Duodenal mucosa (tissue), 2 donors: Measurements from ENCODE around the gene HIBCH.

Experiments used
- H3K27ac ChIP-seq: one replicate; pipeline ENCODE4 v1.7.0; 2013; ENCODE audit warnings: low read depth, low read length
- H3K27me3 ChIP-seq, 2 donors: one replicate each; pipeline ENCODE4 v1.7.0; 2013; ENCODE audit warnings: low read length in 2 of 2, control low read depth in 1 of 2; ENCODE audit not compliant: insufficient read depth in 2 of 2, control insufficient read depth in 1 of 2
- H3K36me3 ChIP-seq, 2 donors: one replicate each; pipeline ENCODE4 v1.7.0; 2013; ENCODE audit warnings: low read length in 2 of 2, control low read depth in 1 of 2; ENCODE audit not compliant: insufficient read depth in 2 of 2, control insufficient read depth in 1 of 2
- H3K4me1 ChIP-seq, 2 donors: one replicate each; pipeline ENCODE4 v1.7.0; 2013; ENCODE audit warnings: low read length in 2 of 2, control low read depth in 1 of 2; ENCODE audit not compliant: insufficient read depth in 2 of 2, control insufficient read depth in 1 of 2
- H3K4me3 ChIP-seq, 2 donors: one replicate each; pipeline ENCODE4 v1.7.0; 2013; ENCODE audit warnings: low read length in 2 of 2, low read depth in 1 of 2
- H3K9ac ChIP-seq, 2 donors: one replicate each; pipeline ENCODE4 v1.7.0; 2013; ENCODE audit warnings: low read length in 2 of 2, low read depth in 1 of 2
- H3K9me3 ChIP-seq, 2 donors: one replicate each; pipeline ENCODE4 v1.7.0; 2013; ENCODE audit warnings: low read length in 2 of 2, control low read depth in 1 of 2; ENCODE audit not compliant: control insufficient read depth in 1 of 2

Gene HIBCH

DNA sequence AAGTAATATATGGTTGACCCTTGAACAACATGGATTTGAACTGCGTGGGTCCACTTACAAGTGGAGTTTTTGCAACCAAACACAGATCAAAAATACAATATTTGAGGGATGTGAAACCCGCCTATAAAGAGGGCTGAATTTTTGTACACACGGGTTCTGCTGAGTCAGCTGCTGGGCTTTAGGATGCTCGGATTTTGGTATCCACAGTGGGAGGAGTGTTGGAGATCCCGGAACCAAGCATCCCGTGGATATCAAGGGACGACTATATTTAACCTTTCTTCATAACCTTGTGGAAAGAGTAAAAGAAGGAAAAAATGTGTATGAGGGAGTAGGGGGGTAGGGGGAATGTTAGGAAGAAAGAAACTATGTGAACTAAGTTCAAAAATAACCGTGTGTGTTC, 13.8 kb upstream of the HIBCH start:
- Histone ChIP-seq H3K9ac (no peak overlapping the region), H3K4me1 (peaks cover 8 to 13% of the 10 kb centered on the region in 2 donors), H3K36me3 (no peaks in the 10 kb centered on the region), H3K9me3 (no peaks in the 10 kb centered on the region), H3K27me3 (no peaks in the 10 kb centered on the region), H3K4me3 (no peak overlapping the region), H3K27ac (no peak overlapping the region)

DNA sequence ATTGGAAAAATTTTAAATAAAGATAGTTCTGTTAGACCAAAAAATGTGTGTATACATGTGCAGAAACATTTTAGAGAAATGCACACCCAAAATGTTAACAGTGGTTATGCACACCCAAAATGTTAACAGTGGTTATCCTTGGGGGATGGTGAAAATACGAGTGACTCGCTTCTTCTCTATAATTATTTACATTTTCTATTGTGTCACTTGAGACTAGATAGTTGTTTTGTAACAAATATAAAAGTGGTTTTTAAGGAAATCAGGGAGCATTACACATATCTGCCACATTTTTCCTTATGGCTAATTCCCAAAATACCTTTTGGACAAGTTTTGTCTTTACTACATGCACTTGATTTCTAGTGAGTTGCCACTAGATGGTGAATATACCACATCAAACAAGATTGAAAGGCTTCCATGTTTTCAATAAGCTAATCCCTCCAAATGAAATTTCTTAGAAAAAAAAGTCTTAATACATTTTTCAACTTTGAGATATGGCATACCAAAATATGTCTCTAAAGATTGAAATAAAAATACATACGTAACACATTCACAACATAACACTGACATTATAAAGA, 9.0 kb upstream of the HIBCH start:
- Histone ChIP-seq H3K27me3 (no peaks in the 10 kb centered on the region), H3K4me1 (peaks cover 7 to 8% of the 10 kb centered on the region in 2 donors), H3K36me3 (no peaks in the 10 kb centered on the region), H3K27ac (no peak overlapping the region), H3K4me3 (no peak overlapping the region), H3K9ac (no peak overlapping the region), H3K9me3 (no peaks in the 10 kb centered on the region)

DNA sequence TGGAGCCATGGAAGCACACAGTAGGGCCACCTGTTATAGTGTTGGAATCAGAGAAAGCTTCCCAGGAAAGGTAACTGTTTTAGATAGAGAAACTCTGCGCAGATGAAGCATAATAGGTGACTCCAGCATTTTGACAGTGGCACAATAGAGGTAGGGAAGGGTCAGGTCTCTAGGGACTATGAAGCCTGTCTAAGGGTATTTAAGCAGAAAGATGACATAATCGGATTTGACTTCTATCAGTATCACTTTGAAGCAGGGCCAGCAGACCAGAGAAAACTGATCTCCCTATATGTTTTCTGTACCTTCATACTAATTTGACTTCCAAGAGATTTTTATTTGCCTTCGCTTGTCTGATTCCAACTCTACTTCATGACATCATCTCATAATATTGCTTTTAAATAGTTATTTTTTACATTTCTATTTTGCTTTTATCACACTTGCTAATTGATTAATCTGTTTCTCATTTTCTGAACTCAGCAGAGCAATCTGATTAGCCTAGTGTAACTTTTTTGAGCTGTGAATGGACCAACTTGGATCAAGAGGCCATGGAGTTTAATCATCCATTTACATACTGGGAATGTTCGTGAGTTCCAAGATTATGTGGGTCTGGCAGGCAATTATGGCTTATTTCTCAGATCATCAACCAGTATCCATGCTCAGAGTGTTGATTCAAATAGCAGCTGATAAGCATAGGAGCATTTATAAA, 8.4 kb upstream of the HIBCH start:
- Histone ChIP-seq H3K9me3 (no peaks in the 10 kb centered on the region), H3K27ac (no peak overlapping the region), H3K4me3 (no peak overlapping the region), H3K27me3 (no peaks in the 10 kb centered on the region), H3K4me1 (peaks cover under 1 to 1% of the 10 kb centered on the region in 2 donors), H3K9ac (no peak overlapping the region), H3K36me3 (no peaks in the 10 kb centered on the region)

DNA sequence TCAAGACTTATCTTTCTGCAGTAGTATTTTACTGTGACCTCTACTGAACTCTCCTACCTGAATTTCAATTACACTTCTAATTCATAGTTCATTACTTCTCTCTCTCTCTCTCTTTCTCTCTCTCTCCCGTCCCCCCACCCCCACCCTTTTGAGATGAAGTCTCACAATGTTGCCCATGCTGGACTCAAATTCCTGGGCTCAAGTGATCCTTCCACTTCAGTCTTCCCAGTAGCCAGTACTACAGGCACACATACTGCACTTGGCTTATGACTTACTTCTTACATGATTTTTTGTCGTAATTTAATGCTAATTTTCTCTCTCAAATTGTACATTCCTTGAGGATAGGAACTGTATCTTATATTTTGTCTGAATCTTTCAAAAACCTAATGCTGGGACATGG, 6.0 kb upstream of the HIBCH start:
- no peak overlapping the region for H3K9ac ChIP-seq
- no peaks in the 10 kb centered on the region for H3K9me3 ChIP-seq
- H3K4me3 ChIP-seq = no peak overlapping the region
- H3K4me1 ChIP-seq = peaks cover 0 to 2% of the 10 kb centered on the region in 2 donors
- H3K36me3 ChIP-seq = no peaks in the 10 kb centered on the region
- H3K27ac ChIP-seq = no peak overlapping the region
- H3K27me3 ChIP-seq = no peaks in the 10 kb centered on the region

DNA sequence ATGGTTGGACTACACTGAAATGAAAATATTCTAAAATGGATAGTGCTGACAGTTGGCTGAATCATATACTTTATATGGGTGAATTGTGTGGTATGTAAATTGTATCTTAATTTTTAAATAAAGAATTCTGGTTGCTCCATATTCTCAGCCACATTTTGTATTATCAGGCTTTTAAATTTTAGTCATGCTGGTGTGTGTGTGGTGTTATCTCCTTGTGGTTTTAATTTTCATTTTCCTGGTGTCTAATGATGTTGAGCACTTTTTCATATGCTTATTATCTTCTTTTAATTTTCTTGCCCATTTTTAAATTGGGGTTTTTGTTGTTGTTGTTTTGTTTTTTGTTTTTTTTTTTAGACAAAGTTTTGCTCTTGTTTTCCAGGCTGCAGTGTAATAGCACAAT, 3.8 kb upstream of the HIBCH start:
- peaks cover under 1 to 13% of the 10 kb centered on the region in 2 donors for H3K4me1 ChIP-seq
- H3K27ac ChIP-seq = no peak overlapping the region
- H3K4me3 ChIP-seq = no peak overlapping the region

DNA sequence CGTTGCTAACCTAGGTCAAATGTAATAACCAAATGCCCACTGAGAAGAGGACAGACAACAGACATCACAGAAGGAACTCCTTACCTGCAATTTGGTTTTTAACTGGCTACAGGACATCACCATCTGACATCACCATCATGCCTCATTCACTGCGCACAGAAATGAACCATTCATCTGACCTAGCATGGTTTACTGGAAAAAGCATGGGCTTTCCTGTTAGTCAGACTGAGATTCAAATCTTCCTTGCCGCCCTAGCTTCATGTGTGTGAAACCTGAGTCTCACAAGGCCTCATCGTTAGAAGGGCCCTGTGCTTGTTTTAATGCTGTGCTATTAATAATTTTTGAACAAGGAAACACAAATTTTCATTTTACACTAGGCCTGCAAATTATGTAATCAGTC, 1.1 kb upstream of the HIBCH start:
- H3K36me3 ChIP-seq = peaks cover 0 to 5% of the 10 kb centered on the region in 2 donors
- H3K9me3 ChIP-seq = no peaks in the 10 kb centered on the region
- no peak overlapping the region for H3K9ac ChIP-seq
- H3K4me3 ChIP-seq = peak overlapping the region in 1 of 2 donors; percentile 99
- H3K27ac ChIP-seq = no peak overlapping the region
- peaks cover 6 to 18% of the 10 kb centered on the region in 2 donors for H3K4me1 ChIP-seq
- no peaks in the 10 kb centered on the region for H3K27me3 ChIP-seq

More for the DNA sequence above, 3.8 kb upstream of the HIBCH start:
- no peaks in the 10 kb centered on the region for H3K9me3 ChIP-seq
- H3K9ac ChIP-seq = no peak overlapping the region
- no peaks in the 10 kb centered on the region for H3K27me3 ChIP-seq
- H3K36me3 ChIP-seq = no peaks in the 10 kb centered on the region

DNA sequence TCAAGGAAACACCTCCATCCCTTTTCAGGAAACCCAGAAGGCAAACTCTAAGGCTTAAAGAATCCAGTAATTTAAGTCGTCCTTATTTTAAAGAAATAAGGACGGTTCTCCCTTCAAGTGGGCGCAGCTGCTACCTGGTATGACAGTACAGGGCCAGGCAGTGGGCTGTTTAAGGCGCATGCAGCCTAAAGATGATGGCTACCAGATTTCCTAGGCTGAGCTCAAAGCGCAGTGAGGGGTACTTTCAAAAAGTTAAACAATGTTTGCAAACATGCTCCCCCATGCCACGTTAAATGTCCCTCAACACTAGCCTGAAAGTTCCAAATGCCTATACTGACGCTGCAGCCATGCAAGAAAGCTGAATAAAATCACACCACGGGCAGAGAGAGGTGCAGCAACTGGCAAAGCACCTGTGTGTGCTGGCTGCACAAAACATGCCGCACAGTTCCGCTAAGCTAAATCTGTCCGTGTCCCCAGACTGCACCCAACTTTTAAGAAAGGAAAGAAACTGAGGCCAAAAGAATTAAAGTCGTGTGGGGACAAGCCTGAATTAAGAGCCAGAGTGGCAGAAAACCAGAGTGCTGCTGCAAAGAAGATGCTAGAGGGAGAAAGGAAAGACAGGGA, 583 bp downstream of the HIBCH start:
- H3K4me1 ChIP-seq = peaks cover 6 to 18% of the 10 kb centered on the region in 2 donors
- peak overlapping the region; percentile 87 for H3K27ac ChIP-seq
- no peaks in the 10 kb centered on the region for H3K9me3 ChIP-seq
- peaks cover 0 to 5% of the 10 kb centered on the region in 2 donors for H3K36me3 ChIP-seq
- peak overlapping the region; percentile 71 to 99 for H3K4me3 ChIP-seq
- no peaks in the 10 kb centered on the region for H3K27me3 ChIP-seq
- H3K9ac ChIP-seq = peak overlapping the region; percentile 58 to 89

DNA sequence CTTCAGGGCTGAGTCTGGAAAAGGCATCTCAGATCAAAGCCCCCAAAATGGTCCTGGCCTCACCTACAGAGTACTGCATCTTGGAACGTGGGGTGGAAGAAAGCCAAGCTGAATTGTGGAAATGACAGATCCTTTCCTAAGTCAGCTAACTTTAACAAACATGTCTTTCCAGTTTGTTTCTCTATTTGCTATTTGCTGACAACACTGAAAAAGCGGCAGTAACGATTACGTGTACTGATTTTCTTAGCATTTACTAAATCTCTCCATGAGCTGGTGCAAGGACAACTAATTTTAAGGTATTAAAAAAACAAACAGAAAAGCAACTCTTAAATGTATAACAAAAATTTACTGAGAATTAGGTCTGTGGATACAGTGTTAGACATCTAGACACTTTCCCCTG, 1.1 kb downstream of the HIBCH start:
- Histone ChIP-seq H3K4me1 (peaks cover 6 to 21% of the 10 kb centered on the region in 2 donors), H3K4me3 (peak overlapping the region; percentile 71 to 99), H3K27me3 (no peaks in the 10 kb centered on the region), H3K36me3 (peaks cover 0 to 5% of the 10 kb centered on the region in 2 donors), H3K27ac (peak overlapping the region; percentile 87), H3K9ac (peak overlapping the region; percentile 58 to 89), H3K9me3 (no peaks in the 10 kb centered on the region)

DNA sequence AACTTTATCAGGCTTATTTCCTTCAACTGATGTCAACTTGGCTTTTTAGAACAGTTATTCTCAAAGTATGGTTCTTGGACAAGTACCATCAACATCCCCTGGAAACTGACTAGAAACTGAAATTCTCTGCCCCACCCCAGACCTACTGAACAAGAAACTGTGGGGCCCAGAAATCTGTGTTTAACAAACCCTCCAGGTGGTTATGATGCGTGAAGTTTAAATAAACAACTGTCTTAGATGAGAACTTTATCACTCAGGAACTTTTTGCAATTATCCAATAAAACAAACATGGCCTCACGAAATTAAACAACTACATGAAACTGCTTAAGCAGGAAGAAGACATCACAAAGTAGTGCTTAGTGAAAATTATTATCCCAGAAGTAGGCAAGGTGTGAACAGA, 4.4 kb downstream of the HIBCH start:
- no peaks in the 10 kb centered on the region for H3K9me3 ChIP-seq
- no peak overlapping the region for H3K9ac ChIP-seq
- no peak overlapping the region for H3K27ac ChIP-seq
- no peak overlapping the region for H3K4me3 ChIP-seq
- H3K27me3 ChIP-seq = no peaks in the 10 kb centered on the region
- peaks cover 6 to 17% of the 10 kb centered on the region in 2 donors for H3K4me1 ChIP-seq
- peaks cover 0 to 5% of the 10 kb centered on the region in 2 donors for H3K36me3 ChIP-seq

DNA sequence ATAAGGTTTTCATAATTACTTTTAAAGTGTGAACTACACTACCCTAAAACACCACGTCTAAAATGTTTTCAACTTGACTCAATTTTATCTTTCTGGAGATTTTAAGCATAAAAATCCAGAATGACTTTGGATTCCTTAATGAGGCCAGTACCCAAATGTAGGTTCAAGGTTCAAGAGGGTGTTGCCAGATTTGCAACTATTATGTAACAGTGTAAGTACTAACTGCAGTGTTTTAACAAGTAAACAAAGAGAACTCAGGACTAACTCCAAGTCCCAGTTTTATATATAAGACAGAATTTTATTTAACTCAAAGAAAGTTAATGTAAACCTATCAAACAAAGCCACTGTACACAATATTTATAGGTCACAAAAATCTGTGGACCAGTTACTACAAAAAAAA, 5.7 kb downstream of the HIBCH start:
- H3K9ac ChIP-seq = no peak overlapping the region

More for the DNA sequence above, 5.7 kb downstream of the HIBCH start:
- Histone ChIP-seq H3K4me1 (peaks cover 6 to 13% of the 10 kb centered on the region in 2 donors), H3K36me3 (peaks cover 4 to 5% of the 10 kb centered on the region in 2 donors), H3K27ac (no peak overlapping the region), H3K4me3 (no peak overlapping the region), H3K27me3 (no peaks in the 10 kb centered on the region), H3K9me3 (no peaks in the 10 kb centered on the region)
